IMR-90 (cell line): ENCODE results near the gene DCAF6. TPM values are rescaled to one million over a fixed set of nuclear protein-coding genes. Genes with fewer than 3 reads are reported as not detected.

Experiments
- ATAC-seq: fragments of 200-7000 bp; cut with Tn5 transposase; 2 replicates; pipeline ENCODE4 v1.9.1; 2020; ENCODE audit warnings: low read depth, mild to moderate bottlenecking, moderate library complexity
- BruUV-seq: library from RNA; stranded (reverse); fragments of 400-500 nt; replicated peaks from 2 replicates; lab custom pipeline; 2021; lab: Mats Ljungman, UMichigan
- CTCF ChIA-PET: fragments of 300-600 bp; formaldehyde crosslinking; extraction: SDS; loops from one replicate; lab custom pipeline; 2021; ENCODE audit warnings: antibody characterized with exemption; lab: Yijun Ruan, JAX
- POLR2A ChIA-PET: fragments of 300-600 bp; sonication (Branson Sonifier 250); formaldehyde crosslinking; loops from one replicate; lab custom pipeline; 2022; ENCODE audit warnings: antibody characterized with exemption; ENCODE audit not compliant: unreplicated experiment; lab: Charles Lee
- DNase-seq: peaks from one replicate; pipeline ENCODE4 v3.0.0; 2013
- H2AFZ ChIP-seq: replicated peaks from 2 replicates; pipeline ENCODE3; 2013; ENCODE audit warnings: low read length, mild to moderate bottlenecking; ENCODE audit not compliant: poor library complexity
- H2AK5ac ChIP-seq: 2 replicates; pipeline ENCODE4 v1.6.1; 2013; ENCODE audit warnings: low read depth, low read length, inconsistent platforms
- H2AK9ac ChIP-seq: replicated peaks from 2 replicates; pipeline ENCODE3; 2013; ENCODE audit warnings: mild to moderate bottlenecking, low read depth, low read length, moderate library complexity; ENCODE audit not compliant: poor library complexity
- H2BK120ac ChIP-seq: 2 replicates; pipeline ENCODE4 v1.6.1; 2013; ENCODE audit warnings: low read depth, low read length, inconsistent platforms
- H2BK15ac ChIP-seq: 3 replicates; pipeline ENCODE4 v1.6.1; 2013; ENCODE audit warnings: low read depth, low read length, inconsistent platforms
- H2BK20ac ChIP-seq: 2 replicates; pipeline ENCODE4 v1.6.1; 2013; ENCODE audit warnings: low read depth, mild to moderate bottlenecking, inconsistent platforms, low read length, moderate library complexity
- H2BK5ac ChIP-seq: 2 replicates; pipeline ENCODE4 v1.6.1; 2013; ENCODE audit warnings: mild to moderate bottlenecking, low read depth, low read length, inconsistent platforms; ENCODE audit not compliant: poor library complexity, severe bottlenecking
- H3K14ac ChIP-seq: replicated peaks from 2 replicates; pipeline ENCODE4 v1.6.1; 2013; ENCODE audit warnings: low read depth, low read length, inconsistent platforms
- H3K18ac ChIP-seq: 2 replicates; pipeline ENCODE4 v1.6.1; 2013; ENCODE audit warnings: low read depth, low read length, control low read depth
- H3K23ac ChIP-seq: 2 replicates; pipeline ENCODE4 v1.6.1; 2013; ENCODE audit warnings: low read depth, low read length, inconsistent platforms
- H3K27ac ChIP-seq: 2 replicates; pipeline ENCODE4 v1.5.1; 2013; ENCODE audit warnings: mild to moderate bottlenecking, control low read depth, low read length; ENCODE audit not compliant: insufficient read depth
- H3K27me3 ChIP-seq: 2 replicates; pipeline ENCODE4 v1.6.1; 2013; ENCODE audit warnings: low read length; ENCODE audit not compliant: control insufficient read depth, insufficient read depth
- H3K36me3 ChIP-seq: 2 replicates; pipeline ENCODE4 v1.6.1; 2013; ENCODE audit warnings: low read length, mixed read lengths; ENCODE audit not compliant: control insufficient read depth, insufficient read depth
- H3K4ac ChIP-seq: 2 replicates; pipeline ENCODE4 v1.6.1; 2013; ENCODE audit warnings: low read depth, low read length, inconsistent platforms
- H3K4me1 ChIP-seq: 2 replicates; pipeline ENCODE4 v1.6.1; 2013; ENCODE audit warnings: low read length, mixed read lengths; ENCODE audit not compliant: control insufficient read depth, insufficient read depth
- H3K4me2 ChIP-seq: 2 replicates; pipeline ENCODE4 v1.6.1; 2013; ENCODE audit warnings: low read depth, mild to moderate bottlenecking, control low read depth, low read length, moderate library complexity
- H3K4me3 ChIP-seq: 2 replicates; pipeline ENCODE4 v1.5.1; 2013; ENCODE audit warnings: low read depth, mild to moderate bottlenecking, control low read depth, low read length, moderate library complexity; ENCODE audit not compliant: insufficient read depth
- H3K56ac ChIP-seq: 2 replicates; pipeline ENCODE4 v1.6.1; 2013; ENCODE audit warnings: low read length, inconsistent platforms; ENCODE audit not compliant: insufficient read depth; ENCODE audit errors: extremely low read depth
- H3K79me1 ChIP-seq, 2 experiments: 2 replicates each; pipeline ENCODE4 v1.6.1; 2013; ENCODE audit warnings: low read length in 2 of 2, inconsistent platforms in 1 of 2, low read depth in 1 of 2
- H3K9ac ChIP-seq: 2 replicates; pipeline ENCODE4 v1.6.1; 2013; ENCODE audit warnings: low read depth, low read length, control low read depth
- H3K9me1 ChIP-seq: 2 replicates; pipeline ENCODE4 v1.6.1; 2013; ENCODE audit warnings: low read length, inconsistent platforms; ENCODE audit not compliant: insufficient read depth
- H3K9me3 ChIP-seq: 2 replicates; pipeline ENCODE4 v1.6.1; 2013; ENCODE audit warnings: low read length; ENCODE audit not compliant: control insufficient read depth, insufficient read depth
- H4K20me1 ChIP-seq: 2 replicates; pipeline ENCODE4 v1.6.1; 2013; ENCODE audit warnings: low read length, inconsistent platforms; ENCODE audit not compliant: insufficient read depth
- H4K5ac ChIP-seq: 2 replicates; pipeline ENCODE4 v1.6.1; 2013; ENCODE audit warnings: mild to moderate bottlenecking, low read depth, low read length, control low read depth
- H4K8ac ChIP-seq, 2 experiments: 2 replicates each; pipeline ENCODE4 v1.6.1; 2013; ENCODE audit warnings: low read depth in 2 of 2, low read length in 2 of 2, control low read depth in 1 of 2, inconsistent platforms in 1 of 2
- H4K91ac ChIP-seq: 2 replicates; pipeline ENCODE4 v1.6.1; 2013; ENCODE audit warnings: low read depth, low read length, inconsistent platforms; ENCODE audit not compliant: insufficient read depth
- BHLHE40 ChIP-seq: fragments of 150-350 bp; IDR thresholded peaks from 2 replicates; pipeline ENCODE4 v1.6.1; 2016; ENCODE audit warnings: mild to moderate bottlenecking, low read depth, low read length
- CEBPB ChIP-seq: IDR thresholded peaks from 2 replicates; pipeline ENCODE4 v1.6.1; 2012; ENCODE audit warnings: low read depth, low read length, improper control_type of control experiment
- CHD1 ChIP-seq: IDR thresholded peaks from 2 replicates; pipeline ENCODE4 v1.6.1; 2012; ENCODE audit warnings: low read depth, low read length, improper control_type of control experiment
- CTCF ChIP-seq: conservative IDR thresholded peaks from 2 replicates; pipeline ENCODE4 v1.5.1; 2012; ENCODE audit warnings: mild to moderate bottlenecking, low read depth, low read length, improper control_type of control experiment
- ELK1 ChIP-seq: fragments of 150-350 bp; IDR thresholded peaks from 2 replicates; pipeline ENCODE4 v1.6.1; 2016; ENCODE audit warnings: low read depth, mild to moderate bottlenecking, low read length, moderate library complexity, borderline replicate concordance
- MAFK ChIP-seq: IDR thresholded peaks from 2 replicates; pipeline ENCODE4 v1.6.1; 2012; ENCODE audit warnings: low read depth, low read length, improper control_type of control experiment
- MAZ ChIP-seq: IDR thresholded peaks from 2 replicates; pipeline ENCODE4 v1.6.1; 2012; ENCODE audit warnings: low read depth, mild to moderate bottlenecking, low read length, improper control_type of control experiment, moderate library complexity, borderline replicate concordance
- NFE2L2 ChIP-seq: fragments of 150-350 bp; IDR thresholded peaks from 2 replicates; pipeline ENCODE4 v1.6.1; 2016; ENCODE audit warnings: low read depth, mild to moderate bottlenecking, low read length
- POLR2A ChIP-seq: IDR thresholded peaks from 2 replicates; pipeline ENCODE4 v1.6.1; 2012; ENCODE audit warnings: mild to moderate bottlenecking, low read depth, low read length
- RAD21 ChIP-seq: IDR thresholded peaks from 2 replicates; pipeline ENCODE4 v1.6.1; 2012; ENCODE audit warnings: low read length, improper control_type of control experiment
- USF2 ChIP-seq: fragments of 150-350 bp; IDR thresholded peaks from 2 replicates; pipeline ENCODE4 v1.6.1; 2017; ENCODE audit warnings: mild to moderate bottlenecking, antibody characterized with exemption, low read length, low read depth
- WGBS, 2 experiments: methylation state at CpG; one replicate each; pipeline versions ENCODE4 v1.1.5 to v1.1.7; 2013; ENCODE audit warnings: missing lambda C conversion rate in 2 of 2; ENCODE audit not compliant: insufficient read length in 1 of 2; ENCODE audit errors: extremely low coverage in 2 of 2; 5-methylcytosine and 5-hydroxymethylcytosine counted together
- dilution Hi-C: fragments of 300-500 bp; cut with HindIII; formaldehyde crosslinking; loops from one replicate; pipeline ENCODE4 v1.14.3; 2018; ENCODE audit warnings: low sequenced_read_pairs; ENCODE audit not compliant: unreplicated experiment
- in situ Hi-C: fragments of 300-500 bp; cut with MboI; formaldehyde crosslinking; loops from 3 replicates; pipeline ENCODE4 v1.14.3; 2019; ENCODE audit warnings: low sequenced_read_pairs, inconsistent platforms, mixed read lengths
- intact Hi-C: fragments of 100-400 bp; cut with micrococcal nuclease; formaldehyde crosslinking; loops from 2 replicates; pipeline ENCODE4 v1.10.0; 2022
- polyA plus RNA-seq, 3 experiments: library from polyadenylated mRNA; depleted of rRNA; stranded (reverse); fragments of >200 nt; gene quantifications; 2 replicates each; pipeline ENCODE4 v1.2.3, GENCODE V29; 2012; ENCODE audit warnings: low replicate concordance in 1 of 3
- total RNA-seq: library from RNA; depleted of rRNA; stranded (reverse); fragments of >200 nt; gene quantifications from 2 replicates; pipeline ENCODE4 v1.2.3, GENCODE V29; 2012

Gene DCAF6
- total and polyA plus RNA-seq, 2 of the 4 experiments (the other 2 are of a cell fraction): 60.4 to 88.7 TPM

- WGBS, 2 experiments: no CpG with 5 or more reads among the region's 2 CpGs
- H3K9ac ChIP-seq: no peak overlapping the region
These were observed 105.9 kb downstream of the DCAF6 start for GRCh38 chr1:168042362-168042761.

More at GRCh38 chr1:168042362-168042761, 105.9 kb downstream of the DCAF6 start:
- no peak overlapping the region for H2BK5ac ChIP-seq
- H3K9me3 ChIP-seq: no peaks in the 10 kb centered on the region
- H3K14ac ChIP-seq: no peak overlapping the region
- no peak overlapping the region for H3K23ac ChIP-seq
- no peak for ATAC-seq
- H2AFZ ChIP-seq: no peak overlapping the region
- H3K27ac ChIP-seq: no peak overlapping the region
- ChIA-PET CTCF (no interaction called here), POLR2A (no interaction called here)
- intact Hi-C loops: no loop called here
- no peak overlapping the region for H2AK9ac ChIP-seq
- no peak overlapping the region for H3K4me3 ChIP-seq
- no peak overlapping the region for H4K8ac ChIP-seq
- no peak for DNase-seq
- no peak overlapping the region for H3K56ac ChIP-seq
- in situ Hi-C loops: no loop called here
- H3K27me3 ChIP-seq: no peaks in the 10 kb centered on the region
- H3K4ac ChIP-seq: no peak overlapping the region
- no peak overlapping the region for H4K91ac ChIP-seq
- peaks cover 2% of the 10 kb centered on the region; the same call in 1 of the 2 replicates for H3K4me1 ChIP-seq
- no peak overlapping the region for H2BK15ac ChIP-seq
- no peak overlapping the region for H3K4me2 ChIP-seq
- H2AK5ac ChIP-seq: no peak overlapping the region
- TF ChIP-seq ELK1: no peak
- TF ChIP-seq CHD1: no peak
- TF ChIP-seq USF2: no peak
- no peak for TF ChIP-seq CEBPB
- no peak for TF ChIP-seq MAFK
- no peak for TF ChIP-seq MAZ
- TF ChIP-seq RAD21: no peak
- no peak for TF ChIP-seq CTCF
- TF ChIP-seq BHLHE40: no peak
- TF ChIP-seq POLR2A: no peak
- TF ChIP-seq NFE2L2: no peak
- dilution Hi-C loops: no loop called here
- H2BK120ac ChIP-seq: no peak overlapping the region
- H3K36me3 ChIP-seq: peaks cover 12% of the 10 kb centered on the region
- no peak overlapping the region for H4K5ac ChIP-seq
- no peaks in the 10 kb centered on the region for H4K20me1 ChIP-seq
- H3K9me1 ChIP-seq: peaks cover 3% of the 10 kb centered on the region; the same call in 1 of the 2 replicates
- no peak overlapping the region for H3K18ac ChIP-seq
- peaks cover 8 to 9% of the 10 kb centered on the region in 2 experiments; a peak in 3 of 4 replicates for H3K79me1 ChIP-seq
- H2BK20ac ChIP-seq: no peak overlapping the region
- no TSS peak for BruUV-seq
